Right cardiac atrium (tissue), 5 donors: ENCODE results near the gene DMGDH. TPM values are rescaled to one million over a fixed set of nuclear protein-coding genes. Genes with fewer than 3 reads are reported as not detected.

Experiments
- ATAC-seq, 2 donors: fragments of 200-7000 bp; cut with Tn5 transposase; one replicate each; pipeline versions ENCODE4 v1.8.0 to v1.9.1; 2020; ENCODE audit warnings: moderate library complexity in 2 of 2, mild to moderate bottlenecking in 1 of 2
- DNase-seq, 3 donors: peaks; one replicate each; pipeline ENCODE4 v3.0.0-alpha.2; 2020
- H3K27ac ChIP-seq: one replicate; pipeline ENCODE4 v1.5.1; 2013; ENCODE audit warnings: mild to moderate bottlenecking, low read length, control low read depth, moderate library complexity
- H3K27me3 ChIP-seq: one replicate; pipeline ENCODE4 v1.6.1; 2013; ENCODE audit not compliant: control insufficient read depth, insufficient read depth
- H3K4me1 ChIP-seq: one replicate; pipeline ENCODE4 v1.6.1; 2013; ENCODE audit warnings: low read length; ENCODE audit not compliant: control insufficient read depth, insufficient read depth
- H3K4me3 ChIP-seq: one replicate; pipeline ENCODE4 v1.5.1; 2013; ENCODE audit warnings: low read length, control low read depth
- H3K9me3 ChIP-seq: one replicate; pipeline ENCODE4 v1.6.1; 2013; ENCODE audit warnings: low read length; ENCODE audit not compliant: control insufficient read depth
- WGBS: extraction: QIAGEN DNeasy Blood & Tissue Kit; methylation state at CpG from one replicate; pipeline ENCODE4 v1.1.7; 2013; 5-methylcytosine and 5-hydroxymethylcytosine counted together
- intact Hi-C, 4 donors: fragments of 100-400 bp; cut with DNase I; formaldehyde crosslinking; loops; one replicate each; pipeline versions ENCODE4 v1.11.0 to v1.14.0; 2022 to 2023
- polyA plus RNA-seq: library from polyadenylated mRNA; stranded (reverse); fragments of 200-250 nt; gene quantifications from one replicate; pipeline ENCODE4 v1.2.3, GENCODE V29; 2013
- total RNA-seq, 4 donors: library from RNA; stranded (reverse); fragmentation: NEBNext Ultra II Directional; extraction: Animal tissue kit (Norgen Biotek cat#: 25700); gene quantifications; one replicate each; pipeline ENCODE4 v1.2.1, GENCODE V29; 2021
- donor health status: healthy with polysubstance abuse.
- donor health status: DM: no; HTN: yes; CAD: no.
- donor health status: DM: no; HTN: no; CAD: no.
- donor health status: DM: no; HTN: yes; CAD: no; lungs with severe emphysema.
- donor health status: DM: yes; HTN: yes; CAD: no.

DMGDH gene
- total and polyA plus RNA-seq, 5 donors: 1.9 to 7.0 (median 4.9) TPM

- intact Hi-C loops: no loop called here
- no peaks in the 10 kb centered on the region for H3K9me3 ChIP-seq
- ATAC-seq: peak; percentile 67 to 68
Measured at GRCh38 chr5:78972654-78973428, 96.6 kb downstream of the DMGDH start.

GRCh38 chr5:78971998-78972397 lies 97.5 kb downstream of the DMGDH start:
- intact Hi-C loops: no loop called here
- no peaks in the 10 kb centered on the region for H3K27me3 ChIP-seq
- 68% methylated on average over 2 of the region's 2 CpGs for WGBS

More at GRCh38 chr5:78972654-78973428, 96.6 kb downstream of the DMGDH start:
- H3K4me3 ChIP-seq: no peak overlapping the region
- peak in 2 of 3 donors; percentile 28 to 75 for DNase-seq
- H3K27me3 ChIP-seq: no peaks in the 10 kb centered on the region
- H3K27ac ChIP-seq: no peak overlapping the region
- 23% methylated on average over 7 of the region's 7 CpGs for WGBS
- peaks cover 11% of the 10 kb centered on the region for H3K4me1 ChIP-seq

GRCh38 chr5:78968781-78969180 lies 100.7 kb downstream of the DMGDH start:
- intact Hi-C loops: loop anchor here in 3 of 4 donors (5.0 to 10.0 kb wide), 6 partner anchors 64 to 646 kb away; no protein-coding TSS in a partner anchor
- no peak for DNase-seq
- H3K27me3 ChIP-seq: no peaks in the 10 kb centered on the region
- H3K4me1 ChIP-seq: peaks cover 7% of the 10 kb centered on the region
- H3K9me3 ChIP-seq: no peaks in the 10 kb centered on the region
- H3K27ac ChIP-seq: no peak overlapping the region
- no peak for ATAC-seq
- 96% methylated on average over 5 of the region's 5 CpGs for WGBS
- no peak overlapping the region for H3K4me3 ChIP-seq

More at GRCh38 chr5:78971998-78972397, 97.5 kb downstream of the DMGDH start:
- no peak overlapping the region for H3K4me3 ChIP-seq
- no peak overlapping the region for H3K27ac ChIP-seq
- peak in 1 of 2 donors; percentile 16 for ATAC-seq
- DNase-seq: no peak
- H3K9me3 ChIP-seq: no peaks in the 10 kb centered on the region
- H3K4me1 ChIP-seq: peaks cover 11% of the 10 kb centered on the region

GRCh38 chr5:78964889-78965288 lies 104.6 kb downstream of the DMGDH start:
- intact Hi-C loops: loop anchor here in 3 of 4 donors (5.0 to 10.0 kb wide), 7 partner anchors 60 to 643 kb away; no protein-coding TSS in a partner anchor
- H3K4me1 ChIP-seq: no peaks in the 10 kb centered on the region
- DNase-seq (no peak), ATAC-seq (peak; percentile 82 to 83)
- WGBS: 53% methylated on average over 2 of the region's 2 CpGs
- H3K27me3 ChIP-seq: no peaks in the 10 kb centered on the region
- no peak overlapping the region for H3K4me3 ChIP-seq
- no peaks in the 10 kb centered on the region for H3K9me3 ChIP-seq
- no peak overlapping the region for H3K27ac ChIP-seq

GRCh38 chr5:78961743-78962142 lies 107.7 kb downstream of the DMGDH start:
- Histone ChIP-seq H3K4me1 (no peaks in the 10 kb centered on the region), H3K4me3 (no peak overlapping the region), H3K9me3 (no peaks in the 10 kb centered on the region), H3K27ac (no peak overlapping the region), H3K27me3 (no peaks in the 10 kb centered on the region)
- no peak for ATAC-seq
- WGBS: 77% methylated on average over 1 of the region's 1 CpG
- intact Hi-C loops: loop anchor here in 3 of 4 donors (5.0 to 10.0 kb wide), 6 partner anchors 57 to 637 kb away; no protein-coding TSS in a partner anchor
- DNase-seq: no peak

GRCh38 chr5:78959767-78960166 lies 109.7 kb downstream of the DMGDH start:
- ATAC-seq: no peak
- Histone ChIP-seq H3K27me3 (no peaks in the 10 kb centered on the region), H3K9me3 (no peaks in the 10 kb centered on the region), H3K4me1 (no peaks in the 10 kb centered on the region), H3K4me3 (no peak overlapping the region), H3K27ac (no peak overlapping the region)
- 79% methylated on average over 1 of the region's 1 CpG for WGBS
- intact Hi-C loops: loop anchor here in 3 of 4 donors (5.0 to 10.0 kb wide), 6 partner anchors 55 to 635 kb away; no protein-coding TSS in a partner anchor
- DNase-seq: no peak

GRCh38 chr5:78958672-78959445 lies 110.6 kb downstream of the DMGDH start:
- no peaks in the 10 kb centered on the region for H3K27me3 ChIP-seq
- no peak for ATAC-seq
- 55% methylated on average over 3 of the region's 3 CpGs for WGBS
- H3K4me3 ChIP-seq: no peak overlapping the region
- intact Hi-C loops: no loop called here
- no peaks in the 10 kb centered on the region for H3K9me3 ChIP-seq
- H3K4me1 ChIP-seq: no peaks in the 10 kb centered on the region
- DNase-seq: no peak
- no peak overlapping the region for H3K27ac ChIP-seq

- intact Hi-C loops: no loop called here
- DNase-seq: no peak
- Histone ChIP-seq H3K4me3 (no peak overlapping the region), H3K9me3 (no peaks in the 10 kb centered on the region), H3K27me3 (no peaks in the 10 kb centered on the region), H3K27ac (no peak overlapping the region), H3K4me1 (no peaks in the 10 kb centered on the region)
- 87% methylated on average over 1 of the region's 1 CpG for WGBS
- ATAC-seq: no peak
Measured at GRCh38 chr5:78956901-78957300, 112.6 kb downstream of the DMGDH start.

GRCh38 chr5:78953092-78953800 lies 116.2 kb downstream of the DMGDH start:
- no peaks in the 10 kb centered on the region for H3K4me1 ChIP-seq
- ATAC-seq: no peak
- H3K4me3 ChIP-seq: no peak overlapping the region
- H3K27ac ChIP-seq: no peak overlapping the region
- no peak for DNase-seq
- WGBS: 93% methylated on average over 4 of the region's 4 CpGs
- no peaks in the 10 kb centered on the region for H3K27me3 ChIP-seq
- intact Hi-C loops: no loop called here
- no peaks in the 10 kb centered on the region for H3K9me3 ChIP-seq
